Testis (tissue), 2 donors: ENCODE data around the gene FGF21.

Experiments
- POLR2A ChIP-seq: fragments of 450-650 bp; IDR thresholded peaks from one replicate; pipeline ENCODE4 v1.6.1; 2017; ENCODE audit warnings: antibody characterized with exemption, mild to moderate bottlenecking, moderate library complexity
- TF ChIP-seq, protein P1 (sequence below), 3 experiments: fragments of 450-650 bp in 2 of 3; fragments of 200-600 bp in 1 of 3; sonication (generic) in 1 of 3; IDR thresholded peaks; one replicate each; pipeline ENCODE4 v1.5.1; 2016 to 2019; ENCODE audit warnings: antibody characterized with exemption in 3 of 3, mild to moderate bottlenecking in 2 of 3, moderate library complexity in 1 of 3

DNA sequence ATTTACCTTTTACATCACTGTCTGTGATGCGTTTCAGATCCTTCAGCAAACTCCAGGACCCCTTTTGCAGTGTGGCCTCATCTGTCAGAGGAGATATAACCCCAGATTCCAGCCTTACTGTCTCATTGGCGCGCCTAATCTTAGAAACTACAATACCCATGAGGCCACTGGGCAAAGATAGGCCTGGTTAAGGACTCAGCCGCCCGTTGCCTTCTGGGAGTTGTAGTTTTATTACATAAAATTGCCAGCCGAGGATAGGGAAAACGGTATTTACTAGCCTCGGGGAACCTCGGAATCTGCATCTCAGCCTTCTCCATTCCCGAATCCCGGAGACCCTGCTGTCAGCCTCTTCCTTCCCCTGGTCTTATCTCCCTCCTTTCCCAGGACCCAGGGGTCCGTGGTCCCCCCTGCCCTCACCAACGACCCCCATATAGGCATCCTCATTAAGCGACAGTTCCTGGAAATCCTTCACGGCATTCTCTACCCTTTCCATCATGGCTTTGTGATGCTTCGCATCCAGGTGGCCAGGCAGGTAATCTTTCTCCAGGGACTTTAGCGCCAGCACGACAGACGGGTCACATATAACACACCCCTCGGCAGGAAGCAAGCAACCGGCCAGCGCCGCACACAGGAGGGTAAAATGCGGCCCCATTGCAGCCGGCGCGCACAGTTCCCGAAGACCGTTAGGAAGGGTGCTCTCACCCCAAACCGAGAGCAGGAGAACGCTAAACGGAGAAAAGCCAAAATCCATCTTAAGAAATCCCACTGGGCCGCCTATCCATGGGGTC is 9.9 kb upstream of the FGF21 start:
- TF ChIP-seq, protein P1, sequence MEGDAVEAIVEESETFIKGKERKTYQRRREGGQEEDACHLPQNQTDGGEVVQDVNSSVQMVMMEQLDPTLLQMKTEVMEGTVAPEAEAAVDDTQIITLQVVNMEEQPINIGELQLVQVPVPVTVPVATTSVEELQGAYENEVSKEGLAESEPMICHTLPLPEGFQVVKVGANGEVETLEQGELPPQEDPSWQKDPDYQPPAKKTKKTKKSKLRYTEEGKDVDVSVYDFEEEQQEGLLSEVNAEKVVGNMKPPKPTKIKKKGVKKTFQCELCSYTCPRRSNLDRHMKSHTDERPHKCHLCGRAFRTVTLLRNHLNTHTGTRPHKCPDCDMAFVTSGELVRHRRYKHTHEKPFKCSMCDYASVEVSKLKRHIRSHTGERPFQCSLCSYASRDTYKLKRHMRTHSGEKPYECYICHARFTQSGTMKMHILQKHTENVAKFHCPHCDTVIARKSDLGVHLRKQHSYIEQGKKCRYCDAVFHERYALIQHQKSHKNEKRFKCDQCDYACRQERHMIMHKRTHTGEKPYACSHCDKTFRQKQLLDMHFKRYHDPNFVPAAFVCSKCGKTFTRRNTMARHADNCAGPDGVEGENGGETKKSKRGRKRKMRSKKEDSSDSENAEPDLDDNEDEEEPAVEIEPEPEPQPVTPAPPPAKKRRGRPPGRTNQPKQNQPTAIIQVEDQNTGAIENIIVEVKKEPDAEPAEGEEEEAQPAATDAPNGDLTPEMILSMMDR (IDR thresholded peaks at IDR 0.05), result no peak
- TF ChIP-seq POLR2A, result no peak
